ENCODE data around the gene TAS2R50. TPM values are rescaled to one million over a fixed set of nuclear protein-coding genes. Genes with fewer than 3 reads are reported as not detected.

The TAS2R50 gene
- total RNA-seq, 4 donors from 2014 or later: 0.84 to 5.1 (median 2.5) TPM

DNA sequence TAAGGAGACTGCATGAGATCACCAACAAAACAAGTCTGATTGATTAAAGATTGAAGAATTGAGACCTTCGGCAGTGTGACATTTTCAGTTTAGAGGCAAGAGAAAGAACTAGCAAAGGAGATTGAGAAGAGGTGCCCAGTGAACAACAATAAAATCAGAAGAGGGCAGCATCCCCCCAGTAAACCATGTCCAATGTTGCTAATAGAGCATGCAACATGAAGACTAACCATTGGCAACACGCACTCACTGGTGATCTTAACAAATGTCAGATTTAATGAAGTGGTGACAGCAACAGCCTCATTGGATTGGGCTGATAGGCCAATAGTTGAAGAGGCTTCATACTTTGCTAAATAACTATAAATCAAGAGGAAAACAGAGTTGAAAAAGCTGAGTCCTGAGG, 26.9 kb downstream of the TAS2R50 start:
- Histone ChIP-seq H3K36me3 (no peaks in the 10 kb centered on the region), H3K27me3 (no peaks in the 10 kb centered on the region), H3K27ac (no peak overlapping the region), H3K4me3 (no peak overlapping the region), H3K4me1 (no peaks in the 10 kb centered on the region), H3K9me3 (peaks cover 0 to 25% (median 7%) of the 10 kb centered on the region in 4 donors)
- 80 to 89% methylated on average over 2 of the region's 2 CpGs for WGBS, 2 donors
- no peak for DNase-seq (ENCODE audit: low spot score in 2 of 2)
- TF ChIP-seq, protein P1, sequence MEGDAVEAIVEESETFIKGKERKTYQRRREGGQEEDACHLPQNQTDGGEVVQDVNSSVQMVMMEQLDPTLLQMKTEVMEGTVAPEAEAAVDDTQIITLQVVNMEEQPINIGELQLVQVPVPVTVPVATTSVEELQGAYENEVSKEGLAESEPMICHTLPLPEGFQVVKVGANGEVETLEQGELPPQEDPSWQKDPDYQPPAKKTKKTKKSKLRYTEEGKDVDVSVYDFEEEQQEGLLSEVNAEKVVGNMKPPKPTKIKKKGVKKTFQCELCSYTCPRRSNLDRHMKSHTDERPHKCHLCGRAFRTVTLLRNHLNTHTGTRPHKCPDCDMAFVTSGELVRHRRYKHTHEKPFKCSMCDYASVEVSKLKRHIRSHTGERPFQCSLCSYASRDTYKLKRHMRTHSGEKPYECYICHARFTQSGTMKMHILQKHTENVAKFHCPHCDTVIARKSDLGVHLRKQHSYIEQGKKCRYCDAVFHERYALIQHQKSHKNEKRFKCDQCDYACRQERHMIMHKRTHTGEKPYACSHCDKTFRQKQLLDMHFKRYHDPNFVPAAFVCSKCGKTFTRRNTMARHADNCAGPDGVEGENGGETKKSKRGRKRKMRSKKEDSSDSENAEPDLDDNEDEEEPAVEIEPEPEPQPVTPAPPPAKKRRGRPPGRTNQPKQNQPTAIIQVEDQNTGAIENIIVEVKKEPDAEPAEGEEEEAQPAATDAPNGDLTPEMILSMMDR (IDR thresholded peaks at IDR 0.05): no peak
- TF ChIP-seq EP300 (IDR thresholded peaks at IDR 0.05): no peak

DNA sequence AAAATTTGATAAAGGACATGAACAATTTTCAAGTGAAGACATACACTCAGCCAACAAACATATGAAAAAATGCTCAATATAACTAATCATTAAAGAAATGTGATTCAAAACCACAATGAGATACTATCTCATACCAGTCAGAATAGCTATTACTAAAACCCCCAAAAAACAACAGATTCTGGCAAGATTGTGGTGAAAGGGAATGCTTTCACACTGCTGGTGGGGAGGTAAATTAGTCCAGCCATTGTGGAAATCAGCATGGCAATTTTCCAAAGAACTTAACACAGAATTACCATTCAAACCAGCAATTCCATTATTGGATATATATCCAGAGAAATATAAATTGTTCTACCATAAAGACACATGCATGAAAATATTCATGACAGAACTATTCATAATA, 29.0 kb downstream of the TAS2R50 start:
- Histone ChIP-seq H3K4me1 (no peaks in the 10 kb centered on the region), H3K27me3 (no peaks in the 10 kb centered on the region), H3K9me3 (peaks cover 0 to 32% (median 9%) of the 10 kb centered on the region in 4 donors), H3K27ac (no peak overlapping the region), H3K36me3 (no peaks in the 10 kb centered on the region), H3K4me3 (no peak overlapping the region)
- TF ChIP-seq POLR2A (IDR thresholded peaks at IDR 0.05): no peak
- DNase-seq (ENCODE audit: low spot score in 2 of 2): no peak

DNA sequence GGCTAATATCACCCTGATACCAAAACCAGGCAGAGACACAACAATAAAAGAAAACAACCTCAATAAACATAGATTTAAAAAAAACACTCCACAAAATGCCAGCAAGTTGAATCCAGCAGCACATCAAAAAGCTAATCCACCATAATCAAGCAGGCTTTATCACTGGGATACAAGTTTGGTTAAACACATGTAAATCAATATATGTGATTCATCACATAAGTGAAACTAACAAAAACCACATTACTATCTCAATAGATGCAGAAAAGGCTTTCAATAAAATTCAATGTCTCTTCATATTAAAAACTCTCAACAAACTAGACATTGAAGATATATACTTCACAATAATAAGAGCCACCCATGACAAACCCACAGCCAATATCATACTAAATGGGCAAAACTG, 30.6 kb downstream of the TAS2R50 start:
- peaks cover 0 to 32% (median 9%) of the 10 kb centered on the region in 4 donors for H3K9me3 ChIP-seq
- no peaks in the 10 kb centered on the region for H3K36me3 ChIP-seq
- TF ChIP-seq POLR2A (IDR thresholded peaks at IDR 0.05) (no peak), EP300 (IDR thresholded peaks at IDR 0.05) (no peak)
- TF ChIP-seq, protein P1 (IDR thresholded peaks at IDR 0.05): no peak
- H3K4me3 ChIP-seq: no peak overlapping the region
- DNase-seq (ENCODE audit: low spot score in 2 of 2): no peak
- no peaks in the 10 kb centered on the region for H3K4me1 ChIP-seq
- no peak overlapping the region for H3K27ac ChIP-seq
- H3K27me3 ChIP-seq: no peaks in the 10 kb centered on the region

DNA sequence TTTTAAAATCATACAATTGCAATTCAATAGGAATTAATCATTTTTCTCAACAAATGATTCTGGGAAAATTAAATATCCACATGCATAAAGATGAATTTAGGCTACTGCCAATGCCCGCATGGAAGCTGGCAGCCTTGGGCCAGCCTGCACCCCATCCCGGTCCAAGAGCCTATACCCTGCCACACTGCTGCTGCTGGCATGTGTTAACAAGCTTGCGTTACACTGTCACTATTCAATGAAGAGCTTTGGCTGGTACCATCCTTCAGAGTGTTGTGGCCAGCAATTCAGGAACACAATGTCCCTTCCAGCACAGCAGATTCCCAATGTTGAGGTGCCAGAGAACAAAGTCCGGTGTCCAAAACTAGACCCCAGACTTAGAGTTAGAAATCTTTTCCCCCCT, 34.1 kb downstream of the TAS2R50 start:
- TF ChIP-seq, protein P1 (IDR thresholded peaks at IDR 0.05): no peak
- TF ChIP-seq POLR2A (IDR thresholded peaks at IDR 0.05): no peak
- TF ChIP-seq EP300 (IDR thresholded peaks at IDR 0.05): no peak
- DNase-seq (ENCODE audit: low spot score in 2 of 2): no peak
- H3K27me3 ChIP-seq: no peaks in the 10 kb centered on the region
- no peak overlapping the region for H3K4me3 ChIP-seq
- H3K4me1 ChIP-seq: no peaks in the 10 kb centered on the region
- no peaks in the 10 kb centered on the region for H3K36me3 ChIP-seq
- peaks cover 0 to 35% (median 9%) of the 10 kb centered on the region in 4 donors for H3K9me3 ChIP-seq
- WGBS, 2 donors: 65 to 93% methylated on average over 4 of the region's 4 CpGs
- no peak overlapping the region for H3K27ac ChIP-seq

DNA sequence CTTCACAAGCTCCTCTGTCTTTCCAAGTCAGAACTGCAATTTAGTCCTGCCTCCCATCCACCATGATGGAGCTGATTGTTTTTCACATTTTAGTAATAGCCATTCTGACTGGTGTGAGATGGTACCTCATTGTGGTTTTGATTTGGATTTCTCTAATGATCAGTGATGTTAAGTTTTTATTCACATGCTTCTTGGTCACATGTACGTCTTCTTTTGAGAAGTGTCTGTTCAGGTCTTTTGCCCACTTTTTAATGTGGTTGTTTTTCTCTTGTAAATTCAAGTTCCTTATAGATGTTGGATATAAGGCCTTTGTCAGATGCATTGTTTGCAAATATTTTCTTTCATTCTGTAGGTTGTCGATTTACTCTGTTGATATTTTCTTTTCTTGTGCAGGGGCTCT, 43.5 kb downstream of the TAS2R50 start:
- Histone ChIP-seq H3K27me3 (no peaks in the 10 kb centered on the region), H3K36me3 (no peaks in the 10 kb centered on the region), H3K4me3 (no peak overlapping the region), H3K27ac (no peak overlapping the region), H3K4me1 (no peaks in the 10 kb centered on the region), H3K9me3 (no peaks in the 10 kb centered on the region)
- TF ChIP-seq EP300 (IDR thresholded peaks at IDR 0.05) (no peak), POLR2A (IDR thresholded peaks at IDR 0.05) (no peak)
- TF ChIP-seq, protein P1 (IDR thresholded peaks at IDR 0.05): no peak
- WGBS, 2 donors: 93 to 100% methylated on average over 2 of the region's 2 CpGs
- DNase-seq (ENCODE audit: low spot score in 2 of 2): no peak

DNA sequence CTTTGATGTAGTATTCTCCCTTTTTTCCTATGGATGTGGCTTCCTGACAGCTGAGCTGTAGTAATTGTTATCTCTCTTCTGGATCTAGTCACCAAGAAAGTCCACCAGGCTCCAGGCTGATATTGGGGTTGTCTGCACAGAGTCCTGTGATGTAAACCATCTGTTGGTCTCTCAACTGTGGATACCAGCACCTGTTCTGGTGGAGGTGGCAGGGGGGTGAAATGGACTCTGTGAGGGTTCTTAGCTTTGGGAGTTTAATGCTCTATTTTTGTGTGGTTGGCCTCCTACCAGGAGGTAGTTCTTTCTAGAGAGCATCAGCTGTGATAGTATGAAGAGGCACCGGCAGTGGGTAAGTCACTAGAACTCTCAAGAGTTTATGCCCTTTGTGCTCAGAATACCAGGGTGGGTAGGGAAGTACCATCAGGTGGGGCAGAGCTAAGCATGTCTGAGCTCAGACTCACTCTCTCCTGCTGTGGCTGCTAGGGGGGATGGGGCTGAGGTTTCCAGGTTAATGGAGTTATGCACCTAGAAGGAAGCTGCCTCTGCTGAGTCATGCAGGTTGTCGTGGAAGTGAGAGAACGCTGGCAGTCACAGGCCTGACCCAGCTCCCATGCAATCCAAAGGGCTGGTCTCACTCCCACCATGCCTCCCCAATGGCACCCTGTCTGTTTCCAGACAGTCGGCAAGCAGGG, 44.6 kb downstream of the TAS2R50 start:
- TF ChIP-seq, protein P1 (IDR thresholded peaks at IDR 0.05): no peak
- TF ChIP-seq POLR2A (IDR thresholded peaks at IDR 0.05) (no peak), EP300 (IDR thresholded peaks at IDR 0.05) (no peak)
- Histone ChIP-seq H3K4me1 (no peaks in the 10 kb centered on the region), H3K27me3 (no peaks in the 10 kb centered on the region), H3K4me3 (no peak overlapping the region), H3K36me3 (no peaks in the 10 kb centered on the region), H3K9me3 (no peaks in the 10 kb centered on the region), H3K27ac (no peak overlapping the region)
- DNase-seq (ENCODE audit: low spot score in 2 of 2): no peak
- 70 to 74% methylated on average over 4 of the region's 4 CpGs for WGBS, 2 donors
